HEK293 (cell line): ENCODE measurements around the gene NELL1.

ENCODE experiments used
- CTCF ChIA-PET: fragments of 350-600 bp; formaldehyde crosslinking; extraction: SDS; loops from one replicate; lab custom pipeline; 2021; ENCODE audit warnings: antibody characterized with exemption; lab: Yijun Ruan, JAX
- POLR2A ChIA-PET: fragments of 300-600 bp; formaldehyde crosslinking; extraction: SDS; loops from one replicate; lab custom pipeline; 2020; ENCODE audit warnings: antibody characterized with exemption, inconsistent platforms; lab: Yijun Ruan, JAX
- H3K27ac ChIP-seq: fragments of 200-500 bp; sonication (Bioruptor generic); 2 replicates; pipeline ENCODE4 v1.5.1; 2014; ENCODE audit warnings: low read depth, low read length, control low read depth, inconsistent platforms; ENCODE audit errors: extremely low read depth
- H3K36me3 ChIP-seq, 2 experiments: fragments of 200-500 bp in 1 of 2; sonication (Bioruptor generic) in 1 of 2; 1 replicate in 1 of 2; 2 replicates in 1 of 2; pipeline ENCODE4 v1.5.1; 2014 to 2017; ENCODE audit warnings: inconsistent platforms in 2 of 2, low read length in 2 of 2; ENCODE audit not compliant: control insufficient read depth in 2 of 2, insufficient read depth in 1 of 2
- H3K4me1 ChIP-seq: fragments of 200-500 bp; sonication (Bioruptor generic); 2 replicates; pipeline ENCODE4 v1.5.1; 2014; ENCODE audit warnings: mild to moderate bottlenecking, low read length, inconsistent platforms; ENCODE audit not compliant: control insufficient read depth, insufficient read depth
- H3K4me3 ChIP-seq: 2 replicates; pipeline ENCODE4 v1.5.1; 2011; ENCODE audit warnings: low read depth, mild to moderate bottlenecking, control low read depth, low read length, moderate library complexity
- H3K9me3 ChIP-seq: fragments of 200-500 bp; sonication (Bioruptor generic); 2 replicates; pipeline ENCODE4 v1.5.1; 2014; ENCODE audit warnings: low read depth, low read length, inconsistent platforms; ENCODE audit not compliant: control insufficient read depth, insufficient read depth
- BCL6B ChIP-seq: fragments of 450-650 bp; formaldehyde crosslinking; IDR thresholded peaks from 2 replicates; pipeline ENCODE4 v1.5.1; 2017; ENCODE audit warnings: missing biosample characterization, missing genetic modification characterization
- EGR2 ChIP-seq: fragments of 450-650 bp; formaldehyde crosslinking; IDR thresholded peaks from 2 replicates; pipeline ENCODE4 v1.5.1; 2016; ENCODE audit warnings: low read depth, missing biosample characterization, missing genetic modification characterization
- ELK4 ChIP-seq: IDR thresholded peaks from 2 replicates; pipeline ENCODE4 v1.6.1; 2011; ENCODE audit warnings: mild to moderate bottlenecking, low read depth, low read length, borderline replicate concordance
- GLI4 ChIP-seq: fragments of 450-650 bp; formaldehyde crosslinking; IDR thresholded peaks from 2 replicates; pipeline ENCODE4 v1.5.1; 2016; ENCODE audit warnings: missing biosample characterization, missing genetic modification characterization
- HIC1 ChIP-seq: fragments of 450-650 bp; formaldehyde crosslinking; IDR thresholded peaks from 2 replicates; pipeline ENCODE4 v1.5.1; 2016; ENCODE audit warnings: missing biosample characterization, missing genetic modification characterization
- SP2 ChIP-seq: fragments of 450-650 bp; formaldehyde crosslinking; IDR thresholded peaks from 2 replicates; pipeline ENCODE4 v1.5.1; 2016; ENCODE audit warnings: missing biosample characterization, missing genetic modification characterization
- YY1 ChIP-seq: fragments of 450-650 bp; formaldehyde crosslinking; IDR thresholded peaks from 2 replicates; pipeline ENCODE4 v1.5.1; 2018; ENCODE audit warnings: missing biosample characterization, missing genetic modification characterization
- ZBTB11 ChIP-seq: fragments of 450-650 bp; formaldehyde crosslinking; conservative IDR thresholded peaks from 2 replicates; pipeline ENCODE4 v1.5.1; 2016; ENCODE audit warnings: low read depth, missing biosample characterization, missing genetic modification characterization
- ZNF280D ChIP-seq: fragments of 450-650 bp; formaldehyde crosslinking; IDR thresholded peaks from 2 replicates; pipeline ENCODE4 v1.5.1; 2016; ENCODE audit warnings: missing biosample characterization, missing genetic modification characterization
- ZNF362 ChIP-seq: fragments of 450-650 bp; formaldehyde crosslinking; IDR thresholded peaks from 2 replicates; pipeline ENCODE4 v1.5.1; 2016; ENCODE audit warnings: missing biosample characterization, missing genetic modification characterization
- ZNF37A ChIP-seq: fragments of 450-650 bp; IDR thresholded peaks from 2 replicates; pipeline ENCODE4 v1.5.1; 2018; ENCODE audit warnings: missing biosample characterization, missing genetic modification characterization
- ZNF513 ChIP-seq: fragments of 450-650 bp; IDR thresholded peaks from 2 replicates; pipeline ENCODE4 v1.5.1; 2018; ENCODE audit warnings: missing biosample characterization, missing genetic modification characterization
- ZNF529 ChIP-seq: fragments of 450-650 bp; formaldehyde crosslinking; IDR thresholded peaks from 2 replicates; pipeline ENCODE4 v1.5.1; 2017; ENCODE audit warnings: missing genetic modification characterization, missing biosample characterization; ENCODE audit not compliant: insufficient replicate concordance
- ZNF555 ChIP-seq: fragments of 450-650 bp; formaldehyde crosslinking; conservative IDR thresholded peaks from 2 replicates; pipeline ENCODE4 v1.5.1; 2017; ENCODE audit warnings: missing biosample characterization, mild to moderate bottlenecking, missing genetic modification characterization, inconsistent platforms
- ZNF670 ChIP-seq: fragments of 450-650 bp; formaldehyde crosslinking; IDR thresholded peaks from 2 replicates; pipeline ENCODE4 v1.5.1; 2016; ENCODE audit warnings: missing biosample characterization, missing genetic modification characterization, low read depth

NELL1 gene

GRCh38 chr11:21415606-21416005, 746.2 kb downstream of the NELL1 start:
- H3K9me3 ChIP-seq: no peaks in the 10 kb centered on the region
- TF ChIP-seq HIC1: no peak
- no peak for TF ChIP-seq EGR2 (tag by site-specific recombination)
- TF ChIP-seq ZNF529 (tag by site-specific recombination): no peak
- TF ChIP-seq ZNF670 (tag by site-specific recombination): no peak
- no peak for TF ChIP-seq ZBTB11 (tag by site-specific recombination)
- TF ChIP-seq GLI4 (tag by site-specific recombination): no peak
- no peak for TF ChIP-seq ZNF555
- no peaks in the 10 kb centered on the region for H3K36me3 ChIP-seq
- no peak overlapping the region for H3K4me3 ChIP-seq
- ChIA-PET CTCF (no interaction called here), POLR2A (no interaction called here)
- H3K27ac ChIP-seq: no peak overlapping the region
- H3K4me1 ChIP-seq: no peaks in the 10 kb centered on the region

- H3K9me3 ChIP-seq: no peaks in the 10 kb centered on the region
- POLR2A ChIA-PET: no interaction called here
Measured at GRCh38 chr11:21421711-21422329, 752.4 kb downstream of the NELL1 start.

More at GRCh38 chr11:21421711-21422329, 752.4 kb downstream of the NELL1 start:
- Histone ChIP-seq H3K4me3 (no peak overlapping the region), H3K36me3 (no peaks in the 10 kb centered on the region), H3K4me1 (no peaks in the 10 kb centered on the region), H3K27ac (no peak overlapping the region)
- TF ChIP-seq YY1 (tag by site-specific recombination): no peak
- TF ChIP-seq ZNF513 (tag by site-specific recombination): no peak
- no peak for TF ChIP-seq BCL6B
- TF ChIP-seq SP2: no peak
- TF ChIP-seq ZNF37A (tag by site-specific recombination): no peak
- no peak for TF ChIP-seq ELK4
- TF ChIP-seq ZNF280D (tag by site-specific recombination): no peak
- TF ChIP-seq GLI4 (tag by site-specific recombination): no peak
- no peak for TF ChIP-seq ZNF362 (tag by site-specific recombination)
- CTCF ChIA-PET: no interaction called here
